HG03439 (cell line): ENCODE measurements around the gene PVALB.

ENCODE experiments used
- ATAC-seq: cut with Tn5 transposase; IDR thresholded peaks from one replicate; pipeline ENCODE4 v1.9.1; 2021; ENCODE audit warnings: mild to moderate bottlenecking, moderate library complexity; ENCODE audit not compliant: unreplicated experiment

Gene PVALB

GRCh38 chr22:36846949-36847348 lies 30.1 kb upstream of the PVALB start:
- no peak for ATAC-seq

GRCh38 chr22:36846271-36846670 lies 29.4 kb upstream of the PVALB start:
- no peak for ATAC-seq

GRCh38 chr22:36840106-36840505 lies 23.3 kb upstream of the PVALB start:
- ATAC-seq = no peak

- no peak for ATAC-seq
These were observed 22.7 kb upstream of the PVALB start for GRCh38 chr22:36839356-36840073.

- ATAC-seq = no peak
These were observed 21.5 kb upstream of the PVALB start for GRCh38 chr22:36838119-36839030.

- ATAC-seq = no peak
These were observed 19.1 kb upstream of the PVALB start for GRCh38 chr22:36835903-36836302.

GRCh38 chr22:36833073-36833472 lies 16.2 kb upstream of the PVALB start:
- no peak for ATAC-seq

GRCh38 chr22:36831717-36832116 lies 14.9 kb upstream of the PVALB start:
- no peak for ATAC-seq

GRCh38 chr22:36831206-36831605 lies 14.4 kb upstream of the PVALB start:
- ATAC-seq = no peak

- ATAC-seq = no peak
These were observed 13.8 kb upstream of the PVALB start for GRCh38 chr22:36830601-36831000.

GRCh38 chr22:36829370-36830002 lies 12.7 kb upstream of the PVALB start:
- ATAC-seq = no peak

- ATAC-seq = no peak
These were observed 12.0 kb upstream of the PVALB start for GRCh38 chr22:36828815-36829214.

- no peak for ATAC-seq
These were observed 9.4 kb upstream of the PVALB start for GRCh38 chr22:36826262-36826661.

GRCh38 chr22:36824655-36825054 lies 7.8 kb upstream of the PVALB start:
- no peak for ATAC-seq

GRCh38 chr22:36823186-36823839 lies 6.5 kb upstream of the PVALB start:
- ATAC-seq = no peak

- ATAC-seq = no peak
These were observed 5.7 kb upstream of the PVALB start for GRCh38 chr22:36822581-36822980.

- ATAC-seq = no peak
These were observed 2.3 kb upstream of the PVALB start for GRCh38 chr22:36819112-36819511.

- no peak for ATAC-seq
These were observed 1.3 kb upstream of the PVALB start for GRCh38 chr22:36818010-36818642.

GRCh38 chr22:36817525-36817848 lies 652 bp upstream of the PVALB start:
- no peak for ATAC-seq

- ATAC-seq = no peak
These were observed 548 bp downstream of the PVALB start for GRCh38 chr22:36816339-36816635.
